Choroid plexus epithelial cell (primary cell): ENCODE measurements around the gene NIT1.

Experiments
- DNase-seq: peaks from one replicate; pipeline ENCODE4 v3.0.0-alpha.2; 2010; ENCODE audit warnings: low read depth
- H3K4me3 ChIP-seq: 2 replicates; pipeline ENCODE4 v1.5.1; 2011; ENCODE audit warnings: low read depth, mild to moderate bottlenecking, control low read depth, low read length, moderate library complexity
- TF ChIP-seq, protein P1 (sequence below): conservative IDR thresholded peaks from 2 replicates; pipeline ENCODE4 v1.5.1; 2011; ENCODE audit warnings: low read depth, mild to moderate bottlenecking, control low read depth, inconsistent platforms, low read length, moderate library complexity

The NIT1 gene

DNA sequence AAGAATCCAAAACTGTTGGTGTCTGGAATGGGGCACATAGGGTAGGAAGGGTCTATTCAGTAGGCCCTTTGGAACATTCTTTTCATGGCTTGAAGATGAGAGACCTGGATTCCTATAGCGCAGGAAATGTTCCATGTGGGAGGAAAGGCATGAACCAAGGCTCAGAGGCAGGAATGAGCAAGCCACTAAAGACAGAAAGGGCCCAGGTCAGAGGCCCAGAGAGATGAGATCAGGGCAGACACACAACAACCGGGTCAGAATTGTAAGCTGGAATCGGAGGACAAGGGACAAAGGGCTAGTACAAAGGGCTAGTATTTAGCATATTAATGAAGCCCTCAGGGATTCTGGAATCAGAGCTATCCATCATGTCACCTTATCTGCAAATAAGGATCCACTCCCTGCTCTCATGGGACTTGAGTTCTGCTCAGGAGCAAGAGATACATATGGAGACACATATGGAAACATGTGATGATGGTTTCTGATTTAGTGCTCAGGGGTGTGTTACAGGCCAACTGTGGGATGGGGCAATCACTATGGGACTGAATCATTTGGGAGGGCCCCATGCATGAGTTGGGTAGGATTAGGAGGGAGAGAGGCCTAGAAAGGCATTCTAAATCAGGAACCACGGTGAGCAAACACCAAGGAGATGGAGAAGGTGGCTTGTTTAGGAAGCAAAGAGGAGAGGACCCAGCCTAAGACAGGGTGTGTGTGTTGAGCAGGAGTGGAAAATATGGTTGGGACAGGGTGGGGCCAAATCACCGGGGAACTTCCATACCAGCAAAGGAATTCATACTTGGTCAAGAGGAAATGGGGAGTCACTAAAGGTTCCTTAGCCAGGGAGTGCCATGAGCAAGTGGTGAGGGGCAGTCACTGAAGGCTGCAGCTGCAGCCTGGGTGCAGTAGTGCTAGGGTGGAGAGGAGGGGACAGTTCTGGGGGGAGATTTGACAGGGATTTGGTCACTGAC is 37.2 kb upstream of the NIT1 start:
- TF ChIP-seq, protein P1, sequence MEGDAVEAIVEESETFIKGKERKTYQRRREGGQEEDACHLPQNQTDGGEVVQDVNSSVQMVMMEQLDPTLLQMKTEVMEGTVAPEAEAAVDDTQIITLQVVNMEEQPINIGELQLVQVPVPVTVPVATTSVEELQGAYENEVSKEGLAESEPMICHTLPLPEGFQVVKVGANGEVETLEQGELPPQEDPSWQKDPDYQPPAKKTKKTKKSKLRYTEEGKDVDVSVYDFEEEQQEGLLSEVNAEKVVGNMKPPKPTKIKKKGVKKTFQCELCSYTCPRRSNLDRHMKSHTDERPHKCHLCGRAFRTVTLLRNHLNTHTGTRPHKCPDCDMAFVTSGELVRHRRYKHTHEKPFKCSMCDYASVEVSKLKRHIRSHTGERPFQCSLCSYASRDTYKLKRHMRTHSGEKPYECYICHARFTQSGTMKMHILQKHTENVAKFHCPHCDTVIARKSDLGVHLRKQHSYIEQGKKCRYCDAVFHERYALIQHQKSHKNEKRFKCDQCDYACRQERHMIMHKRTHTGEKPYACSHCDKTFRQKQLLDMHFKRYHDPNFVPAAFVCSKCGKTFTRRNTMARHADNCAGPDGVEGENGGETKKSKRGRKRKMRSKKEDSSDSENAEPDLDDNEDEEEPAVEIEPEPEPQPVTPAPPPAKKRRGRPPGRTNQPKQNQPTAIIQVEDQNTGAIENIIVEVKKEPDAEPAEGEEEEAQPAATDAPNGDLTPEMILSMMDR: no peak
- H3K4me3 ChIP-seq: no peak overlapping the region
- DNase-seq: peak; percentile 42

DNA sequence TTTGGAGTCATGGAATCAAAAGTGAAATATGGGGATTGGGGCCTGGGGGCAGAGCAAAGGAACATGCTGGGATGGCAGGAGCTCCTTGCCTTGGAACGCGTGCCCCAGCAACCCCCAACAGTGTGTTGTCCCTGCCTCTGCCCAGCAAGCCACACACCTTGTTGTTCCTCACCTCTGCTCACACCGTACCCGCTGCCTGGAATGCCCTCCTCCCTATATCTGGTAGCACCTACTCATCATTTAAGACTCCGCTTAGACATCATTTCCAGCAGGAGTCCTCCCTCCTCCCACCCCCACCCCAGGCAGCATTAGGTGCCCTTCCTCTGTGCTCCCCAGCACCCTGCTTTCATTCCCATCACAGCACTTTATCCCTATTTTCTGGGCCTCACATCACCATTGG is 36.4 kb upstream of the NIT1 start:
- no peak for DNase-seq
- H3K4me3 ChIP-seq: no peak overlapping the region
- TF ChIP-seq, protein P1: no peak

DNA sequence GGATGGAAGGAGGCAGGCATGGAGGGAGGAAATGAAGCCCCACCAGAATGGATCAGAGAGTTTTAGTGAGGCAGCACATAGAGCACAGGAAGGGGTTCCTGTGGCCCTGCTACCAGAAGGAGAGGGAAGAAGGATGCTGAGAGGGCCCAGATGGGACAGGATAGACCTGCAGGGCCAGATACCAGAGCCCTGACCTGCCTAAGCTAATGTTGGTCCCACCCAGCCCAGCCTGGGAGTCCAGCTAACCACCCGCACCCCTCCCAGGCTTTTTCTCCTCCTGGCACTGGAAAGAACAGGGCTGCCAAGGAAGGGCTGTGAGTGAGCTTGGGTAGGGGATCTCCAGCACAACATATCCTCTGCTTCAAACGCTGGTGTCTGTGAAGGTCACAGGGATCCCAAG is 35.4 kb upstream of the NIT1 start:
- TF ChIP-seq, protein P1: no peak
- no peak for DNase-seq
- H3K4me3 ChIP-seq: no peak overlapping the region

DNA sequence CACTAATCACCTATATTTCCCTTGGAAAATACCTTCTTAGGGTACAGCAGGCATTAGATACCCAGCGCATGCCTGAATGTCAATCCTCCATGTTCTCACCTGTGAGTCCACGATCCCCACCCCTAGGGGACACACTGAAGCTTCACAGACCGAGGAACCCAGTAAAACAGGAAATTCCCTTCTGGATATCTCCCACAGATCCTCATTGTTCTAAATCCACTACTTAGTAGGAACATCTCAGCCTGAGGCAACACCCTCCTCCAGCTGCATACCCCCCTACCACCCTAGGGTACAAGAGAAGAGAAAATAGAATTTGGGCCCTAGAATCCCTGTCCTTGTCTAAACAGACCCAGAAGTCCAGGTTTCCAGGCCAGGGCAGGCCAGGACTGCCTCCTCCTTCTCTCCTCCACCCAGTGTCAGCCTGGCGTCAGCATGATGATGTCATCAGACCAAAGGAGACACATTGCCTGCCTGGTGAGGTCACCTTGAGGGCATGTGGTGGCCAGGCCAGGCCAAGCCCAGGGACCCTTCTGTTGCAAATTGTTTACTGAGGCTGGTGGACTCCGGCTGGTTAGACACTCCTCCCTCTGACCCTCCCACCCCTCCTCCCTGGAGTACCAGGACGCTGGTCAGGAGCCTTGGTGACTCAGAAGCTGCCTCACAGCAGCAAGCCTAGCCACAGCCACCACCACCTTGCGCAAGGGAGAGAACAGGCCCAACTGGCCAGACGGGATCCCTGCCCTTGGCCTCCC is 34.7 kb upstream of the NIT1 start:
- no peak overlapping the region for H3K4me3 ChIP-seq
- DNase-seq: peak; percentile 98
- TF ChIP-seq, protein P1: no peak

DNA sequence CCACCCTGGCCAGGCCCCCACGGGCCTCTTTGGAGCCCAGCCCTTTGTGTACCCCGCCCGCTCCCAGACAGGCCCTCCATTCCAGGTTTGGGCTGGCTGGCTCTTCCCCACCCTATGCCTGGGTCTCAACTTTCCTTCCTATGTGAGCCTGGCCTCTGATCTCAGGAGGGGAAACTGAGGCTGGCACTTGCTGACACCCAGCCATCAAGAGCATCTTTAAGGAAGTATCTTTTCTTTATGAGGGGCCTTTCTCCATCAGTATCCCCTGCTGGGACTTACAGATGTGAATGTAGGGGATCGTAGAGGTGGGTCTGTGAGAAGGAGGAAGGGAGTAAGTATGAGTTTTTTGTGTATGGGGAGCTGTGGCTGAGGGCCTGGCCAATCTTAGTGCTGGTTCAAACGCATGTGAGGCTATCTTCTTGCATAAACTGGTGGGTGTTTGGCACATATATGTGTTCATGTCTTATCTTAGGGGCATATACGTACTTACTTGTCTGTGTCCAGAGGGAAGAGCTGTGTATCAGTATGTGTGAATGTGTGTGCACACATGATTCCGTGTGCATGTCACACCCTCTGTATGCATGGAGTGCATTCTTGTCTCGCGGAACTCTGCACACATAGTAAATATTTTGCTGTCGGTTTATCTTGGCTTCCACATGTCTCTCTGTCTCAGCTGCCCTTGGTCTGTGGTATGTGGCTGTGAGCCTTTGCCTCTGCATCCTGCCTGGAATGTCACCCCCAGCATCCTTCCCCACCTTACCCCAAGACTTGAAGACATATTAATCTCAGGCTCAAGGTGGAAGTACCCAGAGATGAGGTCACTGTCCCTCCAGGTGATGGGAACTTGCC is 33.9 kb upstream of the NIT1 start:
- peak; percentile 67 for DNase-seq
- TF ChIP-seq, protein P1: no peak
- H3K4me3 ChIP-seq: no peak overlapping the region

DNA sequence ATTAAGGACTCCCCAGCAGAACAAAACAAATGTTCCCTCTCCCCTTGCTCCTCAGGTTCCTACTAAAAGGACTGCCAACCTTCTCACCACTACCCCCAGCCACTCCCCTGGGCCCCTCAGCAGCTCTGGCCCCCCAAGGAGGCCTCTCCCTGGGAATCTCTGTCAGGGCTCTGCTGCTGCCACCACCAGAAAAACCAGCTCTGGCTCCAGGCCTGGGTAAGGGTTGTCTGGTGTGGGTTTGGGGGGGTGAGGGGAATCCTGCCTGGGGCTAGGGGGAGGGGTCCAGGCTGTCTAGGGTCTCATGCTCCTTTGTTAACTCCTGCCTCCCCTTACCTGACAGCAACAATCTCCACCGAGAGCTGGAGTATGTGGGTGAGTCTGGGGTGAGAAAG is 33.3 kb upstream of the NIT1 start:
- no peak overlapping the region for H3K4me3 ChIP-seq
- DNase-seq: no peak
- TF ChIP-seq, protein P1: no peak
